HepG2 (cell line): ENCODE data around the gene INF2.

ENCODE experiments used
- CHD2 ChIP-seq: IDR thresholded peaks from 2 replicates; pipeline ENCODE4 v1.6.1; 2011; ENCODE audit warnings: low read depth, low read length, improper control_type of control experiment
- FOXP1 ChIP-seq, 2 experiments: fragments of 450-650 bp in 1 of 2; IDR thresholded peaks; 2 replicates each; pipeline ENCODE4 v1.6.1; 2017 to 2018; ENCODE audit warnings: antibody characterized with exemption in 1 of 2
- MAFK ChIP-seq, 2 experiments: IDR thresholded peaks in 1 of 2; conservative IDR thresholded peaks in 1 of 2; 2 replicates each; pipeline ENCODE4 v1.6.1; 2011; ENCODE audit warnings: improper control_type of control experiment in 2 of 2, low read length in 2 of 2
- TBP ChIP-seq: sonication (generic); formaldehyde crosslinking; IDR thresholded peaks from 2 replicates; pipeline ENCODE4 v1.5.0; 2020; ENCODE audit warnings: missing genetic modification reagents
- TCF7L2 ChIP-seq: IDR thresholded peaks from 2 replicates; pipeline ENCODE4 v1.6.1; 2011; ENCODE audit warnings: mild to moderate bottlenecking, low read depth, low read length, moderate library complexity
- TOE1 ChIP-seq: sonication (generic); formaldehyde crosslinking; IDR thresholded peaks from 2 replicates; pipeline ENCODE4 v1.4.0; 2020; ENCODE audit warnings: mild to moderate bottlenecking, missing genetic modification reagents
- ZNF10 ChIP-seq: sonication (generic); formaldehyde crosslinking; IDR thresholded peaks from 2 replicates; pipeline ENCODE4 v1.4.0; 2020; ENCODE audit warnings: mild to moderate bottlenecking, low read depth, missing genetic modification reagents, borderline replicate concordance
- ZNF746 ChIP-seq: sonication (generic); formaldehyde crosslinking; IDR thresholded peaks from 2 replicates; pipeline ENCODE4 v1.8.0; 2022; ENCODE audit warnings: mild to moderate bottlenecking, missing genetic modification reagents
- TF ChIP-seq, protein P1 (sequence below): sonication (generic); formaldehyde crosslinking; IDR thresholded peaks from 2 replicates; pipeline ENCODE4 v1.4.0; 2020; ENCODE audit warnings: missing genetic modification reagents, mild to moderate bottlenecking, borderline replicate concordance

DNA sequence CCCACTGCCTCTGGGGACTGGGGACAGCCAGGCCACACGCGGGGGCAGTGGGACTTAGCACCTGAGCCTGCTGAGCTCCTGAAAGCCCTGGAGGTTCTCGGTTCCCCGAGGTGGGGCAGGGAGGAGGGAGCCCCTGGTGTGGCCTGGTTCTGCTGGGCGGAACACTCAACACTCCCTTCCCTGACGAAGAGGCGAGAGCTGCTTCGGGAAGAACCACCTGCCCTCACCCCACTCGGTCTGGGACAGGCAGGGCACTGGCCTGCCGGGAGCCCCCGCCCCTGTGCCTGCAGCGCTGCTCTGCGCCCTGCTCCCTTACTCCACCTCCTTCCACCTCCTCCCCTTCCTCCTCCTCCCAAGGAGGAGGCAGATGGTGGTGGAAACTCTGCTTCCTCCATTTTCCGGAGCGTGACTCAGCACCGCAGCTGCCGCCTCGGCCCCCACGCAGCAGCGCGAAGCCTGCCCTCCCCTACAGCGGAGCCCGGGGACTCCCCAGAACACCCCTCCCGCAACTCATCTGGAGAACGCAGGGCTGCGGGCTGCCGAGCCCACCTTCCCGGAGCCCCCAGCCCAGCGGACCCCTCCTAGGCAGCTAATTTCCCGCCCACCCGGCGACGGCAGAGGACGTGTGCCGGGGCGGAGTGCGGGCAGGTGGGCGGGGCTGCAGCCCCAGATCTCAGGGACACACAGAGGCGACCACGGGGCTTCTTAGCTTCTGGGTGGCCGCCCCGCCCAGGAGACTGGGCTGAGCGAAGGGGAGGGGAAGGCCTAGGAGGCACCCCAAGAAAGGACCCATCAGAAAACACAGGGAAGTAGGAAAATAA lies 11.7 kb upstream of the INF2 start:
- TF ChIP-seq TBP = no peak
- TF ChIP-seq TOE1 = no peak
- no peak for TF ChIP-seq MAFK (conservative IDR thresholded peaks at IDR 0.05 in 1 of 2, IDR thresholded peaks at IDR 0.05 in 1 of 2; ENCODE audit: low read length in 2 of 2)
- no peak for TF ChIP-seq FOXP1 (IDR thresholded peaks at IDR 0.05)
- no peak for TF ChIP-seq FOXP1 (CRISPR knock-in tag; IDR thresholded peaks at IDR 0.05)
- no peak for TF ChIP-seq ZNF10 (CRISPR knock-in tag)
- TF ChIP-seq, protein P1, sequence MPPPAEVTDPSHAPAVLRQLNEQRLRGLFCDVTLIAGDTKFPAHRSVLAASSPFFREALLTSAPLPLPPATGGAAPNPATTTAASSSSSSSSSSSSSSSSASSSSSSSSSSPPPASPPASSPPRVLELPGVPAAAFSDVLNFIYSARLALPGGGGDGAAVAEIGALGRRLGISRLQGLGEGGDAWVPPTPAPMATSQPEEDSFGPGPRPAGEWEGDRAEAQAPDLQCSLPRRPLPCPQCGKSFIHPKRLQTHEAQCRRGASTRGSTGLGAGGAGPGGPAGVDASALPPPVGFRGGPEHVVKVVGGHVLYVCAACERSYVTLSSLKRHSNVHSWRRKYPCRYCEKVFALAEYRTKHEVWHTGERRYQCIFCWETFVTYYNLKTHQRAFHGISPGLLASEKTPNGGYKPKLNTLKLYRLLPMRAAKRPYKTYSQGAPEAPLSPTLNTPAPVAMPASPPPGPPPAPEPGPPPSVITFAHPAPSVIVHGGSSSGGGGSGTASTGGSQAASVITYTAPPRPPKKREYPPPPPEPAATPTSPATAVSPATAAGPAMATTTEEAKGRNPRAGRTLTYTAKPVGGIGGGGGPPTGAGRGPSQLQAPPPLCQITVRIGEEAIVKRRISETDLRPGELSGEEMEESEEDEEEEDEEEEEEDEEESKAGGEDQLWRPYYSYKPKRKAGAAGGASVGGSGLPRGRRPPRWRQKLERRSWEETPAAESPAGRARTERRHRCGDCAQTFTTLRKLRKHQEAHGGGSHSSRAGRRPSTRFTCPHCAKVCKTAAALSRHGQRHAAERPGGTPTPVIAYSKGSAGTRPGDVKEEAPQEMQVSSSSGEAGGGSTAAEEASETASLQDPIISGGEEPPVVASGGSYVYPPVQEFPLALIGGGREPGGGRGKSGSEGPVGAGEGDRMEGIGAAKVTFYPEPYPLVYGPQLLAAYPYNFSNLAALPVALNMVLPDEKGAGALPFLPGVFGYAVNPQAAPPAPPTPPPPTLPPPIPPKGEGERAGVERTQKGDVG = no peak
- no peak for TF ChIP-seq CHD2
- no peak for TF ChIP-seq TCF7L2
- TF ChIP-seq ZNF746 (CRISPR knock-in tag) = no peak
